Activated CD4-positive, alpha-beta memory T cell treated with anti-CD3 and anti-CD28 coated beads, Interleukin-2, amount 10 ng/mL, durations not matched to agents 7 days and 5 days (primary cell): ENCODE measurements around the gene ABTB2. TPM values are rescaled to one million over a fixed set of nuclear protein-coding genes. Genes with fewer than 3 reads are reported as not detected.
A peak's percentile ranks its signal among the peaks of the same experiment; 100 is the strongest.

Source experiments
- CTCF ChIA-PET: fragments of 350-600 bp; sonication (Branson Sonifier 250); formaldehyde crosslinking; loops from one replicate; lab custom pipeline; 2021; ENCODE audit warnings: antibody characterized with exemption, inconsistent platforms; lab: Charles Lee
- POLR2A ChIA-PET: fragments of 350-600 bp; sonication (Branson Sonifier 250); formaldehyde crosslinking; loops from one replicate; lab custom pipeline; 2021; ENCODE audit warnings: antibody characterized with exemption; lab: Charles Lee
- DNase-seq: peaks from one replicate; pipeline ENCODE4 v3.0.0-alpha.2; 2020
- H3K27ac Mint-ChIP-seq: one replicate; pipeline ENCODE4 v1.8.0; 2021; ENCODE audit warnings: mild to moderate bottlenecking, mixed read lengths
- H3K27me3 Mint-ChIP-seq: one replicate; pipeline ENCODE4 v1.8.0; 2021; ENCODE audit warnings: mixed read lengths
- H3K36me3 Mint-ChIP-seq: one replicate; pipeline ENCODE4 v1.8.0; 2021; ENCODE audit warnings: low read depth, mixed read lengths
- H3K4me1 Mint-ChIP-seq: one replicate; pipeline ENCODE4 v1.8.0; 2021; ENCODE audit warnings: mixed read lengths
- H3K4me3 Mint-ChIP-seq: one replicate; pipeline ENCODE4 v1.8.0; 2021; ENCODE audit warnings: mild to moderate bottlenecking, mixed read lengths
- H3K9me3 Mint-ChIP-seq: one replicate; pipeline ENCODE4 v1.8.0; 2021; ENCODE audit warnings: mixed read lengths
- total RNA-seq, 2 experiments: library from RNA; stranded (reverse); gene quantifications; one replicate each; pipeline ENCODE4 v1.2.3, GENCODE V29; 2021

The ABTB2 gene
- total RNA-seq, 2 experiments from 2014 or later = 2.3 to 2.7 TPM

GRCh38 chr11:34245041-34245440 lies 112.8 kb downstream of the ABTB2 start:
- peaks cover 88% of the 10 kb centered on the region for H3K4me1 Mint-ChIP-seq
- POLR2A ChIA-PET = interaction anchor here (2.3 kb wide), 1 partner anchor 11 kb away, joined by 14 read pairs; no protein-coding TSS in a partner anchor

GRCh38 chr11:34243600-34244464 lies 114.0 kb downstream of the ABTB2 start:
- DNase-seq = peak; percentile 61
- H3K27me3 Mint-ChIP-seq = peaks cover 3% of the 10 kb centered on the region
- no peak overlapping the region for H3K4me3 Mint-ChIP-seq
- H3K27ac Mint-ChIP-seq = peak overlapping the region; percentile 53
- no peaks in the 10 kb centered on the region for H3K9me3 Mint-ChIP-seq
- H3K36me3 Mint-ChIP-seq = no peaks in the 10 kb centered on the region
- ChIA-PET POLR2A (interaction anchor here (1.0 to 2.3 kb wide), 2 partner anchors 10 to 114 kb away, joined by 6 to 14 read pairs; partner anchors contain the start of gene ABTB2), CTCF (interaction anchor here (2.0 kb wide), 1 partner anchor 70 kb away, joined by 11 read pairs; no protein-coding TSS in a partner anchor)
- H3K4me1 Mint-ChIP-seq = peaks cover 82% of the 10 kb centered on the region

More at GRCh38 chr11:34245041-34245440, 112.8 kb downstream of the ABTB2 start:
- H3K27ac Mint-ChIP-seq = peak overlapping the region; percentile 53
- DNase-seq = peak; percentile 31
- no peak overlapping the region for H3K4me3 Mint-ChIP-seq
- no peaks in the 10 kb centered on the region for H3K36me3 Mint-ChIP-seq
- peaks cover 6% of the 10 kb centered on the region for H3K27me3 Mint-ChIP-seq
- CTCF ChIA-PET = interaction anchor here (2.0 kb wide), 1 partner anchor 71 kb away, joined by 11 read pairs; no protein-coding TSS in a partner anchor
- no peaks in the 10 kb centered on the region for H3K9me3 Mint-ChIP-seq

- CTCF ChIA-PET = interaction anchor here (1.1 kb wide), 1 partner anchor 8 kb away, joined by 3 read pairs; no protein-coding TSS in a partner anchor
- no peaks in the 10 kb centered on the region for H3K9me3 Mint-ChIP-seq
- POLR2A ChIA-PET = no interaction called here
These were observed 115.7 kb downstream of the ABTB2 start for GRCh38 chr11:34242037-34242625.

GRCh38 chr11:34240150-34240494 lies 117.7 kb downstream of the ABTB2 start:
- no peak for DNase-seq
- Mint-ChIP-seq H3K36me3 (no peaks in the 10 kb centered on the region), H3K27ac (no peak overlapping the region), H3K4me3 (no peak overlapping the region), H3K9me3 (no peaks in the 10 kb centered on the region), H3K27me3 (peaks cover 8% of the 10 kb centered on the region), H3K4me1 (peaks cover 70% of the 10 kb centered on the region)
- ChIA-PET POLR2A (interaction anchor here (1.9 kb wide), 1 partner anchor 117 kb away, joined by 5 read pairs; the partner anchor contains the start of gene ABTB2), CTCF (interaction anchor here (0.6 to 2.4 kb wide), 3 partner anchors 9 to 66 kb away, joined by 4 to 10 read pairs (median 6); no protein-coding TSS in a partner anchor)

More at GRCh38 chr11:34242037-34242625, 115.7 kb downstream of the ABTB2 start:
- H3K27ac Mint-ChIP-seq = no peak overlapping the region
- H3K4me3 Mint-ChIP-seq = no peak overlapping the region
- DNase-seq = no peak
- H3K4me1 Mint-ChIP-seq = peaks cover 68% of the 10 kb centered on the region
- H3K27me3 Mint-ChIP-seq = peaks cover 3% of the 10 kb centered on the region
- no peaks in the 10 kb centered on the region for H3K36me3 Mint-ChIP-seq

GRCh38 chr11:34239465-34240149 lies 118.2 kb downstream of the ABTB2 start:
- no peaks in the 10 kb centered on the region for H3K9me3 Mint-ChIP-seq
- CTCF ChIA-PET = interaction anchor here (0.6 to 2.4 kb wide), 3 partner anchors 10 to 65 kb away, joined by 4 to 10 read pairs (median 6); no protein-coding TSS in a partner anchor
- DNase-seq = no peak
- H3K27ac Mint-ChIP-seq = no peak overlapping the region
- POLR2A ChIA-PET = interaction anchor here (1.0 to 1.9 kb wide), 2 partner anchors 10 to 117 kb away, joined by 3 to 5 read pairs; partner anchors contain the start of gene ABTB2
- peaks cover 69% of the 10 kb centered on the region for H3K4me1 Mint-ChIP-seq
- H3K27me3 Mint-ChIP-seq = peaks cover 8% of the 10 kb centered on the region
- H3K4me3 Mint-ChIP-seq = no peak overlapping the region
- H3K36me3 Mint-ChIP-seq = no peaks in the 10 kb centered on the region

- peaks cover 69% of the 10 kb centered on the region for H3K4me1 Mint-ChIP-seq
- H3K36me3 Mint-ChIP-seq = no peaks in the 10 kb centered on the region
- no peak for DNase-seq
- POLR2A ChIA-PET = interaction anchor here (1.0 to 1.9 kb wide), 2 partner anchors 10 to 118 kb away, joined by 3 to 5 read pairs; partner anchors contain the start of gene ABTB2
- CTCF ChIA-PET = interaction anchor here (2.4 kb wide), 1 partner anchor 65 kb away, joined by 10 read pairs; no protein-coding TSS in a partner anchor
- no peak overlapping the region for H3K4me3 Mint-ChIP-seq
- H3K27ac Mint-ChIP-seq = no peak overlapping the region
- no peaks in the 10 kb centered on the region for H3K9me3 Mint-ChIP-seq
- H3K27me3 Mint-ChIP-seq = peaks cover 8% of the 10 kb centered on the region
These were observed 118.8 kb downstream of the ABTB2 start for GRCh38 chr11:34238966-34239365.

GRCh38 chr11:34238533-34238932 lies 119.3 kb downstream of the ABTB2 start:
- ChIA-PET CTCF (interaction anchor here (2.4 kb wide), 1 partner anchor 64 kb away, joined by 10 read pairs; no protein-coding TSS in a partner anchor), POLR2A (interaction anchor here (1.0 to 1.9 kb wide), 3 partner anchors 11 to 118 kb away, joined by 3 to 5 read pairs (median 3); partner anchors contain the start of gene ABTB2)
- peaks cover 68% of the 10 kb centered on the region for H3K4me1 Mint-ChIP-seq
- no peaks in the 10 kb centered on the region for H3K36me3 Mint-ChIP-seq
- H3K9me3 Mint-ChIP-seq = no peaks in the 10 kb centered on the region
- no peak overlapping the region for H3K4me3 Mint-ChIP-seq
- DNase-seq = no peak
- H3K27ac Mint-ChIP-seq = no peak overlapping the region
- H3K27me3 Mint-ChIP-seq = peaks cover 8% of the 10 kb centered on the region

GRCh38 chr11:34236572-34236971 lies 121.2 kb downstream of the ABTB2 start:
- H3K27me3 Mint-ChIP-seq = peaks cover 8% of the 10 kb centered on the region
- H3K4me3 Mint-ChIP-seq = no peak overlapping the region
- peaks cover 58% of the 10 kb centered on the region for H3K4me1 Mint-ChIP-seq
- ChIA-PET CTCF (interaction anchor here (1.2 to 1.4 kb wide), 3 partner anchors 12 to 121 kb away, joined by 3 to 5 read pairs (median 4); partner anchors contain the start of gene ABTB2), POLR2A (interaction anchor here (2.1 to 3.9 kb wide), 3 partner anchors 13 to 62 kb away, joined by 6 to 69 read pairs (median 8); no protein-coding TSS in a partner anchor)
- no peaks in the 10 kb centered on the region for H3K36me3 Mint-ChIP-seq
- H3K27ac Mint-ChIP-seq = no peak overlapping the region
- no peaks in the 10 kb centered on the region for H3K9me3 Mint-ChIP-seq
- no peak for DNase-seq

- ChIA-PET CTCF (interaction anchor here (1.3 to 2.0 kb wide), 3 partner anchors 16 to 122 kb away, joined by 3 to 5 read pairs (median 5); partner anchors contain the start of gene ABTB2), POLR2A (interaction anchor here (1.2 to 3.9 kb wide), 5 partner anchors 14 to 122 kb away, joined by 3 to 69 read pairs (median 8); partner anchors contain the start of gene ABTB2)
- H3K9me3 Mint-ChIP-seq = no peaks in the 10 kb centered on the region
- H3K27ac Mint-ChIP-seq = peak overlapping the region; percentile 81
- peaks cover 12% of the 10 kb centered on the region for H3K27me3 Mint-ChIP-seq
- DNase-seq = peak; percentile 21
- H3K36me3 Mint-ChIP-seq = no peaks in the 10 kb centered on the region
- no peak overlapping the region for H3K4me3 Mint-ChIP-seq
- H3K4me1 Mint-ChIP-seq = peaks cover 59% of the 10 kb centered on the region
These were observed 122.2 kb downstream of the ABTB2 start for GRCh38 chr11:34235591-34236071.

GRCh38 chr11:34235189-34235588 lies 122.6 kb downstream of the ABTB2 start:
- Mint-ChIP-seq H3K4me1 (peaks cover 55% of the 10 kb centered on the region), H3K4me3 (peak overlapping the region; percentile 1), H3K27me3 (peaks cover 13% of the 10 kb centered on the region), H3K27ac (peak overlapping the region; percentile 81), H3K9me3 (no peaks in the 10 kb centered on the region), H3K36me3 (no peaks in the 10 kb centered on the region)
- ChIA-PET POLR2A (interaction anchor here (1.2 to 3.9 kb wide), 6 partner anchors 9 to 122 kb away, joined by 3 to 69 read pairs (median 8); partner anchors contain the start of gene ABTB2), CTCF (interaction anchor here (1.4 to 4.8 kb wide), 3 partner anchors 16 to 123 kb away, joined by 5 to 21 read pairs (median 5); partner anchors contain the start of gene ABTB2)
- DNase-seq = peak; percentile 22

GRCh38 chr11:34234086-34234740 lies 123.6 kb downstream of the ABTB2 start:
- H3K9me3 Mint-ChIP-seq = no peaks in the 10 kb centered on the region
- peaks cover 13% of the 10 kb centered on the region for H3K27me3 Mint-ChIP-seq
- peak overlapping the region; percentile 62 for H3K27ac Mint-ChIP-seq
- CTCF ChIA-PET = interaction anchor here (1.0 to 4.8 kb wide), 6 partner anchors 15 to 124 kb away, joined by 3 to 21 read pairs (median 8); partner anchors contain the start of gene ABTB2
- DNase-seq = peak; percentile 80
- H3K4me1 Mint-ChIP-seq = peaks cover 48% of the 10 kb centered on the region
- POLR2A ChIA-PET = interaction anchor here (0.9 to 3.9 kb wide), 6 partner anchors 10 to 123 kb away, joined by 4 to 69 read pairs (median 8); partner anchors contain the start of gene ABTB2
- H3K36me3 Mint-ChIP-seq = no peaks in the 10 kb centered on the region
- H3K4me3 Mint-ChIP-seq = no peak overlapping the region
